ENCODE measurements around the gene TMEM127.

GRCh38 chr2:96261328-96262003 lies 4.3 kb downstream of the TMEM127 start:
- TF ChIP-seq CTCF (IDR thresholded peaks at IDR 0.05) (no peak), POLR2A (IDR thresholded peaks at IDR 0.05) (no peak)

Measured in heart left ventricle (tissue), 13 donors.